IMR-90 (cell line): ENCODE results near the gene KIAA1614. TPM values are rescaled to one million over a fixed set of nuclear protein-coding genes. Genes with fewer than 3 reads are reported as not detected.

Source experiments
- ATAC-seq: fragments of 200-7000 bp; cut with Tn5 transposase; 2 replicates; pipeline ENCODE4 v1.9.1; 2020; ENCODE audit warnings: low read depth, mild to moderate bottlenecking, moderate library complexity
- BruUV-seq: library from RNA; stranded (reverse); fragments of 400-500 nt; replicated peaks from 2 replicates; lab custom pipeline; 2021; lab: Mats Ljungman, UMichigan
- CTCF ChIA-PET: fragments of 300-600 bp; formaldehyde crosslinking; extraction: SDS; loops from one replicate; lab custom pipeline; 2021; ENCODE audit warnings: antibody characterized with exemption; lab: Yijun Ruan, JAX
- POLR2A ChIA-PET: fragments of 300-600 bp; sonication (Branson Sonifier 250); formaldehyde crosslinking; loops from one replicate; lab custom pipeline; 2022; ENCODE audit warnings: antibody characterized with exemption; ENCODE audit not compliant: unreplicated experiment; lab: Charles Lee
- DNase-seq: peaks from one replicate; pipeline ENCODE4 v3.0.0; 2013
- H2AFZ ChIP-seq: replicated peaks from 2 replicates; pipeline ENCODE3; 2013; ENCODE audit warnings: low read length, mild to moderate bottlenecking; ENCODE audit not compliant: poor library complexity
- H2AK5ac ChIP-seq: 2 replicates; pipeline ENCODE4 v1.6.1; 2013; ENCODE audit warnings: low read depth, low read length, inconsistent platforms
- H2AK9ac ChIP-seq: replicated peaks from 2 replicates; pipeline ENCODE3; 2013; ENCODE audit warnings: mild to moderate bottlenecking, low read depth, low read length, moderate library complexity; ENCODE audit not compliant: poor library complexity
- H2BK120ac ChIP-seq: 2 replicates; pipeline ENCODE4 v1.6.1; 2013; ENCODE audit warnings: low read depth, low read length, inconsistent platforms
- H2BK15ac ChIP-seq: 3 replicates; pipeline ENCODE4 v1.6.1; 2013; ENCODE audit warnings: low read depth, low read length, inconsistent platforms
- H2BK20ac ChIP-seq: 2 replicates; pipeline ENCODE4 v1.6.1; 2013; ENCODE audit warnings: low read depth, mild to moderate bottlenecking, inconsistent platforms, low read length, moderate library complexity
- H2BK5ac ChIP-seq: 2 replicates; pipeline ENCODE4 v1.6.1; 2013; ENCODE audit warnings: mild to moderate bottlenecking, low read depth, low read length, inconsistent platforms; ENCODE audit not compliant: poor library complexity, severe bottlenecking
- H3K14ac ChIP-seq: replicated peaks from 2 replicates; pipeline ENCODE4 v1.6.1; 2013; ENCODE audit warnings: low read depth, low read length, inconsistent platforms
- H3K18ac ChIP-seq: 2 replicates; pipeline ENCODE4 v1.6.1; 2013; ENCODE audit warnings: low read depth, low read length, control low read depth
- H3K23ac ChIP-seq: 2 replicates; pipeline ENCODE4 v1.6.1; 2013; ENCODE audit warnings: low read depth, low read length, inconsistent platforms
- H3K27ac ChIP-seq: 2 replicates; pipeline ENCODE4 v1.5.1; 2013; ENCODE audit warnings: mild to moderate bottlenecking, control low read depth, low read length; ENCODE audit not compliant: insufficient read depth
- H3K27me3 ChIP-seq: 2 replicates; pipeline ENCODE4 v1.6.1; 2013; ENCODE audit warnings: low read length; ENCODE audit not compliant: control insufficient read depth, insufficient read depth
- H3K36me3 ChIP-seq: 2 replicates; pipeline ENCODE4 v1.6.1; 2013; ENCODE audit warnings: low read length, mixed read lengths; ENCODE audit not compliant: control insufficient read depth, insufficient read depth
- H3K4ac ChIP-seq: 2 replicates; pipeline ENCODE4 v1.6.1; 2013; ENCODE audit warnings: low read depth, low read length, inconsistent platforms
- H3K4me1 ChIP-seq: 2 replicates; pipeline ENCODE4 v1.6.1; 2013; ENCODE audit warnings: low read length, mixed read lengths; ENCODE audit not compliant: control insufficient read depth, insufficient read depth
- H3K4me2 ChIP-seq: 2 replicates; pipeline ENCODE4 v1.6.1; 2013; ENCODE audit warnings: low read depth, mild to moderate bottlenecking, control low read depth, low read length, moderate library complexity
- H3K4me3 ChIP-seq: 2 replicates; pipeline ENCODE4 v1.5.1; 2013; ENCODE audit warnings: low read depth, mild to moderate bottlenecking, control low read depth, low read length, moderate library complexity; ENCODE audit not compliant: insufficient read depth
- H3K56ac ChIP-seq: 2 replicates; pipeline ENCODE4 v1.6.1; 2013; ENCODE audit warnings: low read length, inconsistent platforms; ENCODE audit not compliant: insufficient read depth; ENCODE audit errors: extremely low read depth
- H3K79me1 ChIP-seq, 2 experiments: 2 replicates each; pipeline ENCODE4 v1.6.1; 2013; ENCODE audit warnings: low read length in 2 of 2, inconsistent platforms in 1 of 2, low read depth in 1 of 2
- H3K9ac ChIP-seq: 2 replicates; pipeline ENCODE4 v1.6.1; 2013; ENCODE audit warnings: low read depth, low read length, control low read depth
- H3K9me1 ChIP-seq: 2 replicates; pipeline ENCODE4 v1.6.1; 2013; ENCODE audit warnings: low read length, inconsistent platforms; ENCODE audit not compliant: insufficient read depth
- H3K9me3 ChIP-seq: 2 replicates; pipeline ENCODE4 v1.6.1; 2013; ENCODE audit warnings: low read length; ENCODE audit not compliant: control insufficient read depth, insufficient read depth
- H4K20me1 ChIP-seq: 2 replicates; pipeline ENCODE4 v1.6.1; 2013; ENCODE audit warnings: low read length, inconsistent platforms; ENCODE audit not compliant: insufficient read depth
- H4K5ac ChIP-seq: 2 replicates; pipeline ENCODE4 v1.6.1; 2013; ENCODE audit warnings: mild to moderate bottlenecking, low read depth, low read length, control low read depth
- H4K8ac ChIP-seq, 2 experiments: 2 replicates each; pipeline ENCODE4 v1.6.1; 2013; ENCODE audit warnings: low read depth in 2 of 2, low read length in 2 of 2, control low read depth in 1 of 2, inconsistent platforms in 1 of 2
- H4K91ac ChIP-seq: 2 replicates; pipeline ENCODE4 v1.6.1; 2013; ENCODE audit warnings: low read depth, low read length, inconsistent platforms; ENCODE audit not compliant: insufficient read depth
- BHLHE40 ChIP-seq: fragments of 150-350 bp; IDR thresholded peaks from 2 replicates; pipeline ENCODE4 v1.6.1; 2016; ENCODE audit warnings: mild to moderate bottlenecking, low read depth, low read length
- CEBPB ChIP-seq: IDR thresholded peaks from 2 replicates; pipeline ENCODE4 v1.6.1; 2012; ENCODE audit warnings: low read depth, low read length, improper control_type of control experiment
- CHD1 ChIP-seq: IDR thresholded peaks from 2 replicates; pipeline ENCODE4 v1.6.1; 2012; ENCODE audit warnings: low read depth, low read length, improper control_type of control experiment
- ELK1 ChIP-seq: fragments of 150-350 bp; IDR thresholded peaks from 2 replicates; pipeline ENCODE4 v1.6.1; 2016; ENCODE audit warnings: low read depth, mild to moderate bottlenecking, low read length, moderate library complexity, borderline replicate concordance
- FOS ChIP-seq: fragments of 150-350 bp; IDR thresholded peaks from 2 replicates; pipeline ENCODE4 v1.6.1; 2016; ENCODE audit warnings: low read depth, low read length
- MAFK ChIP-seq: IDR thresholded peaks from 2 replicates; pipeline ENCODE4 v1.6.1; 2012; ENCODE audit warnings: low read depth, low read length, improper control_type of control experiment
- MAZ ChIP-seq: IDR thresholded peaks from 2 replicates; pipeline ENCODE4 v1.6.1; 2012; ENCODE audit warnings: low read depth, mild to moderate bottlenecking, low read length, improper control_type of control experiment, moderate library complexity, borderline replicate concordance
- MXI1 ChIP-seq: IDR thresholded peaks from 2 replicates; pipeline ENCODE4 v1.6.1; 2012; ENCODE audit warnings: low read depth, mild to moderate bottlenecking, low read length, moderate library complexity, borderline replicate concordance
- NFE2L2 ChIP-seq: fragments of 150-350 bp; IDR thresholded peaks from 2 replicates; pipeline ENCODE4 v1.6.1; 2016; ENCODE audit warnings: low read depth, mild to moderate bottlenecking, low read length
- POLR2A ChIP-seq: IDR thresholded peaks from 2 replicates; pipeline ENCODE4 v1.6.1; 2012; ENCODE audit warnings: mild to moderate bottlenecking, low read depth, low read length
- RAD21 ChIP-seq: IDR thresholded peaks from 2 replicates; pipeline ENCODE4 v1.6.1; 2012; ENCODE audit warnings: low read length, improper control_type of control experiment
- RCOR1 ChIP-seq: IDR thresholded peaks from 2 replicates; pipeline ENCODE4 v1.6.1; 2012; ENCODE audit warnings: mild to moderate bottlenecking, low read length, improper control_type of control experiment; ENCODE audit not compliant: insufficient replicate concordance
- RFX5 ChIP-seq: IDR thresholded peaks from 2 replicates; pipeline ENCODE4 v1.8.0; 2012; ENCODE audit warnings: low read depth, mild to moderate bottlenecking, low read length, moderate library complexity
- SMC3 ChIP-seq: fragments of 150-350 bp; IDR thresholded peaks from 2 replicates; pipeline ENCODE4 v1.6.1; 2016; ENCODE audit warnings: low read depth, mild to moderate bottlenecking, antibody characterized with exemption, low read length, moderate library complexity
- WGBS, 2 experiments: methylation state at CpG; one replicate each; pipeline versions ENCODE4 v1.1.5 to v1.1.7; 2013; ENCODE audit warnings: missing lambda C conversion rate in 2 of 2; ENCODE audit not compliant: insufficient read length in 1 of 2; ENCODE audit errors: extremely low coverage in 2 of 2; 5-methylcytosine and 5-hydroxymethylcytosine counted together
- dilution Hi-C: fragments of 300-500 bp; cut with HindIII; formaldehyde crosslinking; loops from one replicate; pipeline ENCODE4 v1.14.3; 2018; ENCODE audit warnings: low sequenced_read_pairs; ENCODE audit not compliant: unreplicated experiment
- in situ Hi-C: fragments of 300-500 bp; cut with MboI; formaldehyde crosslinking; loops from 3 replicates; pipeline ENCODE4 v1.14.3; 2019; ENCODE audit warnings: low sequenced_read_pairs, inconsistent platforms, mixed read lengths
- intact Hi-C: fragments of 100-400 bp; cut with micrococcal nuclease; formaldehyde crosslinking; loops from 2 replicates; pipeline ENCODE4 v1.10.0; 2022
- polyA plus RNA-seq, 3 experiments: library from polyadenylated mRNA; depleted of rRNA; stranded (reverse); fragments of >200 nt; gene quantifications; 2 replicates each; pipeline ENCODE4 v1.2.3, GENCODE V29; 2012; ENCODE audit warnings: low replicate concordance in 1 of 3
- total RNA-seq: library from RNA; depleted of rRNA; stranded (reverse); fragments of >200 nt; gene quantifications from 2 replicates; pipeline ENCODE4 v1.2.3, GENCODE V29; 2012
- TF ChIP-seq, protein P1 (sequence below): fragments of 150-350 bp; IDR thresholded peaks from 2 replicates; pipeline ENCODE4 v1.6.1; 2017; ENCODE audit warnings: mild to moderate bottlenecking, antibody characterized with exemption, low read length, low read depth
- TF ChIP-seq, protein P2 (sequence below): conservative IDR thresholded peaks from 2 replicates; pipeline ENCODE4 v1.5.1; 2012; ENCODE audit warnings: mild to moderate bottlenecking, low read depth, low read length, improper control_type of control experiment

The KIAA1614 gene
- total and polyA plus RNA-seq, 2 of the 4 experiments (the other 2 are of a cell fraction): 1.8 to 3.5 TPM

GRCh38 chr1:180964056-180964455 is 51.4 kb downstream of the KIAA1614 start:
- dilution Hi-C loops: no loop called here

More at GRCh38 chr1:180964056-180964455, 51.4 kb downstream of the KIAA1614 start:
- ChIA-PET POLR2A (no interaction called here), CTCF (no interaction called here)
- H3K36me3 ChIP-seq: peaks cover 17% of the 10 kb centered on the region
- H3K9ac ChIP-seq: no peak overlapping the region
- intact Hi-C loops (no loop called here), in situ Hi-C loops (no loop called here)
- no TSS peak for BruUV-seq
- H3K14ac ChIP-seq: no peak overlapping the region
- DNase-seq (no peak), ATAC-seq (no peak)
- H3K9me1 ChIP-seq: peaks cover 7% of the 10 kb centered on the region; the same call in 1 of the 2 replicates
- H2AK5ac ChIP-seq: no peak overlapping the region
- no peak overlapping the region for H2BK120ac ChIP-seq
- TF ChIP-seq NFE2L2: no peak
- no peak for TF ChIP-seq BHLHE40
- TF ChIP-seq RCOR1: no peak
- TF ChIP-seq, protein P1, sequence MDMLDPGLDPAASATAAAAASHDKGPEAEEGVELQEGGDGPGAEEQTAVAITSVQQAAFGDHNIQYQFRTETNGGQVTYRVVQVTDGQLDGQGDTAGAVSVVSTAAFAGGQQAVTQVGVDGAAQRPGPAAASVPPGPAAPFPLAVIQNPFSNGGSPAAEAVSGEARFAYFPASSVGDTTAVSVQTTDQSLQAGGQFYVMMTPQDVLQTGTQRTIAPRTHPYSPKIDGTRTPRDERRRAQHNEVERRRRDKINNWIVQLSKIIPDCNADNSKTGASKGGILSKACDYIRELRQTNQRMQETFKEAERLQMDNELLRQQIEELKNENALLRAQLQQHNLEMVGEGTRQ: no peak
- no peak for TF ChIP-seq CHD1
- no peak for TF ChIP-seq CEBPB
- TF ChIP-seq MAZ: no peak
- TF ChIP-seq, protein P2, sequence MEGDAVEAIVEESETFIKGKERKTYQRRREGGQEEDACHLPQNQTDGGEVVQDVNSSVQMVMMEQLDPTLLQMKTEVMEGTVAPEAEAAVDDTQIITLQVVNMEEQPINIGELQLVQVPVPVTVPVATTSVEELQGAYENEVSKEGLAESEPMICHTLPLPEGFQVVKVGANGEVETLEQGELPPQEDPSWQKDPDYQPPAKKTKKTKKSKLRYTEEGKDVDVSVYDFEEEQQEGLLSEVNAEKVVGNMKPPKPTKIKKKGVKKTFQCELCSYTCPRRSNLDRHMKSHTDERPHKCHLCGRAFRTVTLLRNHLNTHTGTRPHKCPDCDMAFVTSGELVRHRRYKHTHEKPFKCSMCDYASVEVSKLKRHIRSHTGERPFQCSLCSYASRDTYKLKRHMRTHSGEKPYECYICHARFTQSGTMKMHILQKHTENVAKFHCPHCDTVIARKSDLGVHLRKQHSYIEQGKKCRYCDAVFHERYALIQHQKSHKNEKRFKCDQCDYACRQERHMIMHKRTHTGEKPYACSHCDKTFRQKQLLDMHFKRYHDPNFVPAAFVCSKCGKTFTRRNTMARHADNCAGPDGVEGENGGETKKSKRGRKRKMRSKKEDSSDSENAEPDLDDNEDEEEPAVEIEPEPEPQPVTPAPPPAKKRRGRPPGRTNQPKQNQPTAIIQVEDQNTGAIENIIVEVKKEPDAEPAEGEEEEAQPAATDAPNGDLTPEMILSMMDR: no peak
- no peak for TF ChIP-seq RAD21
- no peak for TF ChIP-seq ELK1
- TF ChIP-seq MAFK: no peak
- no peak for TF ChIP-seq FOS
- TF ChIP-seq MXI1: no peak
- no peak for TF ChIP-seq RFX5
- TF ChIP-seq POLR2A: no peak
- TF ChIP-seq SMC3: no peak
- H3K4me3 ChIP-seq: no peak overlapping the region
- no peaks in the 10 kb centered on the region for H3K9me3 ChIP-seq
- no peak overlapping the region for H2AK9ac ChIP-seq
- no peak overlapping the region for H3K23ac ChIP-seq
- no peak overlapping the region for H4K8ac ChIP-seq
- no peak overlapping the region for H4K5ac ChIP-seq
- no peaks in the 10 kb centered on the region for H3K27me3 ChIP-seq
- no peak overlapping the region for H4K91ac ChIP-seq
- H3K27ac ChIP-seq: no peak overlapping the region
- WGBS, 2 experiments: no CpG with 5 or more reads among the region's 10 CpGs
- H2AFZ ChIP-seq: no peak overlapping the region
- no peak overlapping the region for H2BK20ac ChIP-seq
- no peak overlapping the region for H3K4ac ChIP-seq
- H4K20me1 ChIP-seq: peaks cover 9% of the 10 kb centered on the region; the same call in 1 of the 2 replicates
- H3K18ac ChIP-seq: no peak overlapping the region
- H2BK15ac ChIP-seq: no peak overlapping the region
- H3K4me1 ChIP-seq: no peaks in the 10 kb centered on the region
- H3K4me2 ChIP-seq: no peak overlapping the region
- H3K56ac ChIP-seq: no peak overlapping the region
- no peak overlapping the region for H2BK5ac ChIP-seq
- H3K79me1 ChIP-seq: peaks cover 14 to 52% of the 10 kb centered on the region in 2 experiments; a peak in 3 of 4 replicates
